Mononuclear cell (primary cell): ENCODE measurements around the gene RPP25L. TPM values are rescaled to one million over a fixed set of nuclear protein-coding genes. Genes with fewer than 3 reads are reported as not detected.

Experiments used
- H3K27me3 ChIP-seq: 2 replicates; pipeline ENCODE4 v1.6.0; 2011; ENCODE audit warnings: low read length, control low read depth; ENCODE audit not compliant: insufficient read depth
- H3K4me1 ChIP-seq: 2 replicates; pipeline ENCODE4 v1.5.1; 2011; ENCODE audit warnings: mild to moderate bottlenecking, low read length, control low read depth; ENCODE audit not compliant: insufficient read depth
- H3K4me3 ChIP-seq: 2 replicates; pipeline ENCODE4 v1.5.1; 2011; ENCODE audit warnings: mild to moderate bottlenecking, low read length, moderate library complexity
- H3K9me3 ChIP-seq: 2 replicates; pipeline ENCODE4 v1.5.1; 2011; ENCODE audit warnings: low read depth, mild to moderate bottlenecking, control low read depth, low read length
- total RNA-seq: library from RNA; depleted of rRNA; stranded (reverse); fragments of >200 nt; gene quantifications from one replicate; pipeline ENCODE4 v1.2.3, GENCODE V29; 2012

Gene RPP25L
- total RNA-seq, 1 donor = 6.1 TPM

- Histone ChIP-seq H3K9me3 (no peaks in the 10 kb centered on the region), H3K4me3 (no peak within 1 kb of the TSS), H3K27me3 (peaks cover 70% of the 10 kb centered on the region), H3K4me1 (peaks cover 12% of the 10 kb centered on the region)
These were observed 17.0 kb upstream of the RPP25L start, which contains the start of gene ARID3C for GRCh38 chr9:34628656-34629490. TSS of gene ARID3C (minus strand) at chr9:34629066. CDS start at chr9:34628014, 1,052 bp downstream.

- H3K9me3 ChIP-seq = no peaks in the 10 kb centered on the region
- peaks cover 77% of the 10 kb centered on the region for H3K27me3 ChIP-seq
- peaks cover 14% of the 10 kb centered on the region for H3K4me1 ChIP-seq
- H3K4me3 ChIP-seq = no peak overlapping the region
These were observed 16.1 kb upstream of the RPP25L start for GRCh38 chr9:34627716-34628655.

- Histone ChIP-seq H3K4me3 (no peak overlapping the region), H3K9me3 (no peaks in the 10 kb centered on the region), H3K27me3 (peaks cover 81% of the 10 kb centered on the region), H3K4me1 (peaks cover 20% of the 10 kb centered on the region)
These were observed 13.2 kb upstream of the RPP25L start for GRCh38 chr9:34625186-34625486.

GRCh38 chr9:34624475-34625185, 12.7 kb upstream of the RPP25L start:
- no peak overlapping the region for H3K4me3 ChIP-seq
- H3K27me3 ChIP-seq = peaks cover 76% of the 10 kb centered on the region
- no peaks in the 10 kb centered on the region for H3K9me3 ChIP-seq
- peaks cover 25% of the 10 kb centered on the region for H3K4me1 ChIP-seq

- Histone ChIP-seq H3K4me1 (peaks cover 26% of the 10 kb centered on the region), H3K27me3 (peaks cover 69% of the 10 kb centered on the region), H3K9me3 (no peaks in the 10 kb centered on the region), H3K4me3 (no peak overlapping the region)
These were observed 11.7 kb upstream of the RPP25L start for GRCh38 chr9:34623374-34624235.

DNA sequence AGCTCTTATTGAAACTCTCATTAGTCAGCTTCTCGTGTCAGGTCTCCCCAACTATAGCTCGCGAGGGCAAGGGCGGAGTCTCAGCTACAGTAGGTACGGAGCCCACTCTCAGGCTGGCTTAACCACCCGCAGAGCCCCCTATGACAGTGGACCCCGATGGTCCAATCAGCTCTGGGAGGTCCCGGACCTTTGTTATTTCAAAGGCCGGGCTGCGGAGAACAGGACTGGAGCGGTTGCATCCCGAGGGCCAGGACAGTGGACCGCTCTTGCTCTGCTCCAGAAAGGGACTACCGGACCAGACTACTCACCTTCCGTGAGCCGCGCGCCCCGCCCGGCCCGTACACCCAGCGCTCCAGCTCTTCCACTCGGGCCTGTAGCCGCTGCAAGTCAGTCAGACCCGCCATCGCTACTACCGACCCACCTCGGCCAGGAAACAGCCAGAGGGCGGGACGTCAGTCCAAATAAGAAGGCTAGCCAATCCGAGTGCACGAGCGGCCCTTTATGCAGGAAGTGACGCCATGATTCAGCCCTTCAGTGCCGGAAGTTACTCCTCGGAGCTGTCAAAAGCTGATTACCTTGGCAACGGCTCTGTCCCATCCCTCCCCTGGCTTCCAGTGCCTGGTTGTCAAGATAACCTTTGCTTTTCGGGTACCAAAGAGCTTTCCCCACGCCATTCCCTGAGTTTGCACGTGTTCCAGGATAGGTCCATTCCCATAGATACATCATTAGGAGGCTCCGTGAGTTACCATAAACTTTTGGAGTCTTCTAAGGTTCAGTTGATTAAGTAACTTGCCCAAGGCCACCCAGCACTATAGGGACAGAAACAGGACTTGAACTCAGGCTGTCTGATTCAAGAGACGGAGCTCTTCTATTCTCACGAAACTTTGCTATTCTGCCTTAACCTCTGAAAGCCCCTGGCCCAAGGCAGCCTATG, 8.4 kb upstream of the RPP25L start, which contains the start of gene DCTN3:
TSS of gene DCTN3 (minus strand) at position 435 of the 934 bp plus-strand sequence. CDS start at position 404, 31 bp downstream.
- peaks cover 19% of the 10 kb centered on the region for H3K4me1 ChIP-seq
- H3K4me3 ChIP-seq = peak within 1 kb of the TSS; percentile 76
- H3K9me3 ChIP-seq = no peaks in the 10 kb centered on the region
- peaks cover 36% of the 10 kb centered on the region for H3K27me3 ChIP-seq

- H3K9me3 ChIP-seq = no peaks in the 10 kb centered on the region
- H3K27me3 ChIP-seq = no peaks in the 10 kb centered on the region
- peaks cover 29% of the 10 kb centered on the region for H3K4me1 ChIP-seq
- no peak overlapping the region for H3K4me3 ChIP-seq
These were observed 3.2 kb upstream of the RPP25L start for GRCh38 chr9:34615132-34615531.

- H3K4me3 ChIP-seq = peak overlapping the region; percentile 80
- no peaks in the 10 kb centered on the region for H3K27me3 ChIP-seq
- H3K4me1 ChIP-seq = peaks cover 22% of the 10 kb centered on the region
- no peaks in the 10 kb centered on the region for H3K9me3 ChIP-seq
These were observed 992 bp upstream of the RPP25L start for GRCh38 chr9:34612788-34613390.

- Histone ChIP-seq H3K27me3 (no peaks in the 10 kb centered on the region), H3K4me1 (peaks cover 22% of the 10 kb centered on the region), H3K9me3 (no peaks in the 10 kb centered on the region), H3K4me3 (peak overlapping the region; percentile 80)
These were observed 566 bp downstream of the RPP25L start for GRCh38 chr9:34611251-34611810.

DNA sequence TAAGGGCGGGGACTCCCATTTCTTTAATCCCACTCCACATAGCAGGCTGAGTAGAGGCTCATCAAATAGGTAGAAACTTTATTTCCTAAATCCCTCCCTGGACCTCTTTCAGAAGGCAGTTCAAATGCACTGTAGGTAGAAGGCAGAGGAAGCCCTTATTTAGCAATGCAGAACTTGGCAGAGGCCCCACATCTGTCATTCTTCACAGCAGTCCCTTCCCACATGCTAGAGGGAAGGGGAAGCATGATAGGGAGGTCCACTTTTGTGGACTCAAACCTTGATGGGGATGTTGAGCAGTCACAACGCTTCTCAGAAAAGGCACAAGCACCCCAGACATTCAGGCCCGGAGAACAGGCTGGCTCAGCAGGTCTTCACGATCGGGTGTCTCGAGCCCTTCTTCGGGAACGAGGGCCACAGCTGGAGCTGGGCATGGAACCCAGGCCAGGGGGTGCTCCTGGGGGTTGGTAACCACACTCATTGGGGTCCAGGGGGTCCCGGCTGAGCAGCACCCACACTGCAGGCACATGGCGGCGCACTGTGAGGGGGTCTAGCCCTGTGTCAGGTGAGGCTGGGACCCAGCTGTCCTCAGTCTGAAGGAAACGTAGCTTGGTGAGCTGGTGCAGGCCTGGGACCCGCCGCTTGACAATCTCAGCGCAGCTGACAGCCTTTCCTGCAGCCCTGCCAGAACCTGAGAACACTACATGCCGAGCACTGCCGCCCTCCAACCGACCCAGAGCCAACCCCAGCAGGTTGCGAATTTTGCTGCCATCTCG, 1.3 kb downstream of the RPP25L start:
- H3K4me1 ChIP-seq = peaks cover 22% of the 10 kb centered on the region
- H3K27me3 ChIP-seq = no peaks in the 10 kb centered on the region
- no peak overlapping the region for H3K4me3 ChIP-seq
- H3K9me3 ChIP-seq = no peaks in the 10 kb centered on the region

DNA sequence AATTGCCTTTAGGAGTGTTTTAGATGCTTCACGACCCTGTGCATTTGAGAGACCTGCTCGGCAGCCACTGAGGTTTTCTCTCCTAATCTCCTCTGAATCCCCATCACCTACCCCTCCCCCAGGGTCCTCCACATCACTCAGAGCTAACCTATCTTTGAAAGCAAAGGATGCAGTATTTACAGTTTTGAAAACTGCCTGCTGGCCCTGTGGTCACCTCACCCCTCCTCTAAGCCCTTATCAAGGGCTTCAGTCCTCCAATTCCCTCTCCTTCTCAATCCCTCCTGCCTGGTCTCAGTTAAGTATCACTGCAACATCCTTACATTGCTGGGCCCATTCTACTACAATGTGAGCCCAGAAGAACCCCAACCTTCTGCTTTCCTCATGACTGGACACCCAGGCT, 4.6 kb downstream of the RPP25L start:
- Histone ChIP-seq H3K27me3 (no peaks in the 10 kb centered on the region), H3K4me3 (no peak overlapping the region), H3K9me3 (no peaks in the 10 kb centered on the region), H3K4me1 (peaks cover 12% of the 10 kb centered on the region)

- H3K4me1 ChIP-seq = peaks cover 10% of the 10 kb centered on the region
- no peak overlapping the region for H3K4me3 ChIP-seq
- no peaks in the 10 kb centered on the region for H3K27me3 ChIP-seq
- no peaks in the 10 kb centered on the region for H3K9me3 ChIP-seq
These were observed 5.0 kb downstream of the RPP25L start for GRCh38 chr9:34606905-34607304.
